Measurements from ENCODE around the gene SULT6B1.

Gene SULT6B1, protein sequence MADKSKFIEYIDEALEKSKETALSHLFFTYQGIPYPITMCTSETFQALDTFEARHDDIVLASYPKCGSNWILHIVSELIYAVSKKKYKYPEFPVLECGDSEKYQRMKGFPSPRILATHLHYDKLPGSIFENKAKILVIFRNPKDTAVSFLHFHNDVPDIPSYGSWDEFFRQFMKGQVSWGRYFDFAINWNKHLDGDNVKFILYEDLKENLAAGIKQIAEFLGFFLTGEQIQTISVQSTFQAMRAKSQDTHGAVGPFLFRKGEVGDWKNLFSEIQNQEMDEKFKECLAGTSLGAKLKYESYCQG

DNA sequence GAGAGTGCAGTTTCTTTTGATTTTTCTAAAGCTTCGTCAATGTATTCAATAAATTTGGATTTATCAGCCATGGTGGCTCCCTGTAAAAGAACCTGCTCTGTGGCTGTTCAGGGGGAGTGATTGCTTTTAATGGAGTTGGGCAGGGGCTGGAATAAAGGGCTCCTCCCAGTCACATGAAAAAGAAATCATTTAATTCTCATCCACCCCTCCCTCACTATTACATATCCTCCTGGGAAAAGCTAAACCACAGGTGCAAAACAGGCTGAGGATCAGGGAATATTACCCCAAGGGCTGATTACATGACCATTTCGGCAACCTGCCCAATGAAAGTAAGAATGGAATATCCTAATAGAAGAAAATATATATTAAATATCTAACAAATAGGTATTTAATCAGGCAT lies at the start of gene SULT6B1:
Gene SULT6B1 (minus strand): TSS at position 101 of the 400 bp plus-strand sequence. CDS start 30 bp downstream, at position 71.
- Histone ChIP-seq H4K20me1 (ENCODE audit: insufficient read depth, low read length, poor library complexity, severe bottlenecking) (no peaks in the 10 kb centered on the region), H3K36me3 (ENCODE audit: insufficient read depth, low read length) (no peaks in the 10 kb centered on the region), H3K4me3 (ENCODE audit: low read length, poor library complexity, severe bottlenecking) (no peak within 1 kb of the TSS), H3K9ac (ENCODE audit: low read depth, low read length, poor library complexity, severe bottlenecking) (no peak within 1 kb of the TSS), H3K27me3 (ENCODE audit: insufficient read depth, low read length, poor library complexity, severe bottlenecking) (no peaks in the 10 kb centered on the region), H3F3A (ENCODE audit: low read depth) (no peaks in the 10 kb centered on the region), H3K4me1 (ENCODE audit: insufficient read depth, low read length, poor library complexity, severe bottlenecking) (peaks cover 3% of the 10 kb centered on the region), H3K9me2 (replicated peaks; ENCODE audit: low read depth, low read length) (no peaks in the 10 kb centered on the region), H3K4me2 (ENCODE audit: low read depth, low read length, poor library complexity, severe bottlenecking) (no peak within 1 kb of the TSS), H3K9me3 (ENCODE audit: insufficient read depth, low read depth, low read length) (no peaks in the 10 kb centered on the region), H3K79me2 (ENCODE audit: insufficient read depth, low read length) (no peaks in the 10 kb centered on the region), H2AFZ (ENCODE audit: low read length) (no peak within 1 kb of the TSS)
- no peak for TF ChIP-seq EZH2phosphoT487 (IDR thresholded peaks at IDR 0.05; ENCODE audit: borderline replicate concordance)
- TF ChIP-seq, protein P1, sequence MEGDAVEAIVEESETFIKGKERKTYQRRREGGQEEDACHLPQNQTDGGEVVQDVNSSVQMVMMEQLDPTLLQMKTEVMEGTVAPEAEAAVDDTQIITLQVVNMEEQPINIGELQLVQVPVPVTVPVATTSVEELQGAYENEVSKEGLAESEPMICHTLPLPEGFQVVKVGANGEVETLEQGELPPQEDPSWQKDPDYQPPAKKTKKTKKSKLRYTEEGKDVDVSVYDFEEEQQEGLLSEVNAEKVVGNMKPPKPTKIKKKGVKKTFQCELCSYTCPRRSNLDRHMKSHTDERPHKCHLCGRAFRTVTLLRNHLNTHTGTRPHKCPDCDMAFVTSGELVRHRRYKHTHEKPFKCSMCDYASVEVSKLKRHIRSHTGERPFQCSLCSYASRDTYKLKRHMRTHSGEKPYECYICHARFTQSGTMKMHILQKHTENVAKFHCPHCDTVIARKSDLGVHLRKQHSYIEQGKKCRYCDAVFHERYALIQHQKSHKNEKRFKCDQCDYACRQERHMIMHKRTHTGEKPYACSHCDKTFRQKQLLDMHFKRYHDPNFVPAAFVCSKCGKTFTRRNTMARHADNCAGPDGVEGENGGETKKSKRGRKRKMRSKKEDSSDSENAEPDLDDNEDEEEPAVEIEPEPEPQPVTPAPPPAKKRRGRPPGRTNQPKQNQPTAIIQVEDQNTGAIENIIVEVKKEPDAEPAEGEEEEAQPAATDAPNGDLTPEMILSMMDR (conservative IDR thresholded peaks at IDR 0.05; ENCODE audit: low read length) = no peak

DNA sequence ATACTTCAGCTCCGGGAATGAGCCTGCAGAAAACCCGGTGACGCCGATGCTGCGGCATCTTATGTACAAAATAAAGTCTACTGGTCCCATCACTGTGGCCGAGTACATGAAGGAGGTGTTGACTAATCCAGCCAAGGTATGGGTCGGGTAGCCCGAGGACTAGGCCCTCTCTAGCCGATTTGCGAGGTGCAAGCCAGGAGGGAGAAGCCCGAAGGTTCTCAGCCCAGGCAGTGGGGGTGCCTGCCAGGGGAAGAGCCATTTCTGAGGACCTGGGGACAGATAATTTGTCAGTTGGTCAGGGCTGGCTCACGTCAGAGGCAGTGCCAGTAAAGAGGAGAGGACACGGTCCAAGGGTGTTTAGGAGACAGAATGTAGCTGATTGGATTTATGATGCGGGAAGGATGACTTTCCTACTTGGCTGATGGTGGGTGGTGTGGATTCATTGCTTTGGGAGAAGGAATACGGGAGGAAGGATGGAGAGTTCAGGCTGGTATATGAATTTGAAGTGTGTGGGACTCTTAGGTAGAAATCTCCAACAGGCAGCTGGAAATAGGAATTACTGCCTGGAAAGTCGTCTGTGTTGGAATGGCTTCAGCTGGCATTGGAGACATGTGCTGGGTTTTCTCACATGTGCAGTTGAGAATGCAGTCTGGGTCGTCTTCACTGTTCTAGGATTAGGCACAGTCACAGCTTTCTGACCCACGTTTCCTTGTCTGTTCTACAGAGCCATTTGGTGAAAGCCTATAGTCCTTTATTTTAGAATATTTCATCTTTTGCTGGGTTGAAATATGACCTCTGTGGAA lies 43.9 kb upstream of the SULT6B1 start:
- Histone ChIP-seq H3K79me2 (ENCODE audit: insufficient read depth, low read length) (peaks cover 79% of the 10 kb centered on the region), H3K9me3 (ENCODE audit: insufficient read depth, low read depth, low read length) (no peaks in the 10 kb centered on the region), H3K9ac (ENCODE audit: low read depth, low read length, poor library complexity, severe bottlenecking) (peak overlapping the region; percentile 87), H3K4me1 (ENCODE audit: insufficient read depth, low read length, poor library complexity, severe bottlenecking) (peaks cover 53% of the 10 kb centered on the region), H2AFZ (ENCODE audit: low read length) (peak overlapping the region; percentile 99), H3K27me3 (ENCODE audit: insufficient read depth, low read length, poor library complexity, severe bottlenecking) (no peaks in the 10 kb centered on the region), H3F3A (ENCODE audit: low read depth) (no peaks in the 10 kb centered on the region), H4K20me1 (ENCODE audit: insufficient read depth, low read length, poor library complexity, severe bottlenecking) (peaks cover 39% of the 10 kb centered on the region), H3K9me2 (replicated peaks; ENCODE audit: low read depth, low read length) (no peaks in the 10 kb centered on the region), H3K4me3 (ENCODE audit: low read length, poor library complexity, severe bottlenecking) (peak overlapping the region; percentile 87), H3K4me2 (ENCODE audit: low read depth, low read length, poor library complexity, severe bottlenecking) (peak overlapping the region; percentile 84), H3K36me3 (ENCODE audit: insufficient read depth, low read length) (peaks cover 12% of the 10 kb centered on the region; the same call in 1 of the 2 replicates)
- no peak for TF ChIP-seq EZH2phosphoT487 (IDR thresholded peaks at IDR 0.05; ENCODE audit: borderline replicate concordance)
- TF ChIP-seq, protein P1 (conservative IDR thresholded peaks at IDR 0.05; ENCODE audit: low read length) = no peak

DNA sequence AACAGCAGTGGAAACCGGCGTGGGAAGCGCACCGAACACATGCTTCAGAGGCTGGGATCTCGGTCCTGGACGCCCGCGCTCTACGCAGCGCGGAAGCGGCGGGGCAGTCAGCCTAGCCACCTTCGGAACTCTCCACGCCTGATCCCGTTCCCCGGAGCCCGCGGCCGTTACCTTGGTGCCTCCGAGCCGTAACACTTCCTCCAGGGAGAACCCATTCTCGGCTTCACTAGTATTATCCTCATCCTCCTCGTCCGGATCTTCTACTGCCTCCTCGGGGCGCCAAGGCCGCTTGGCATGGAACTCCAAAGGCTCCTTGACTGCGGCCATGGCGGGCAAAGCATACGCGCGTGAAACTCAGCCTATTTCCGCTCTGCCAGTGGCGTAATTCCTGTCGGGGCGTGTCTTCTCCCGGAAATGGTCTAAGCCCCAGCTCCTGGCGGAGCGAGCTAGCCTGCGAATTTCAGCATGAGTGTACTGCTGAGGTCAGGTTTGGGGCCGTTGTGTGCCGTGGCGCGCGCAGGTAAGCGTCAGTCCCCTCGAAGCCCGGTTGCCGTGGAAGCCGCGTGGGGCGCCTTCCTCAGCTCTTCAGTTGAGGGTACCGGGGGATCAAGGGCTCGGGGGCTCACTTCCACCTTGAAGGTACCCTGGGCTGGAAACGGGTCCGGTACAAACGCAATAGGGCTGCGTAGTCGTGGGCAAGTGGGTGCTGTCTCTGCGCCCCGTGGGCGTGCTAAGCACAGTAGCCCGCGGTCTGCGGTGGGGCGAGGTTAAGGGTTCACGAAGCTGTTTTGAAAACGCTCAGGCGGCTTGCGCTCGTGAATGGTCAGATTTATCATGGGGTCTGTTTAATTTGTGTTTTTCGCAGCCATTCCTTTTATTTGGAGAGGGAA lies 43.0 kb upstream of the SULT6B1 start, which contains the start of the genes CEBPZ and NDUFAF7:
Gene CEBPZ (minus strand): TSS at position 356 of the 890 bp plus-strand sequence. CDS start 29 bp downstream, at position 327.
Gene NDUFAF7 (plus strand): TSS at position 418 of the 890 bp plus-strand sequence. CDS start 48 bp downstream, at position 466.
- H3K9me3 ChIP-seq (ENCODE audit: insufficient read depth, low read depth, low read length) = no peaks in the 10 kb centered on the region

More for the DNA sequence above, 43.0 kb upstream of the SULT6B1 start, which contains the start of the genes CEBPZ and NDUFAF7:
- Histone ChIP-seq H3K27me3 (ENCODE audit: insufficient read depth, low read length, poor library complexity, severe bottlenecking) (no peaks in the 10 kb centered on the region), H3K36me3 (ENCODE audit: insufficient read depth, low read length) (peaks cover 17% of the 10 kb centered on the region; the same call in 1 of the 2 replicates), H3K4me2 (ENCODE audit: low read depth, low read length, poor library complexity, severe bottlenecking) (peak within 1 kb of the TSS; percentile 84), H3K9ac (ENCODE audit: low read depth, low read length, poor library complexity, severe bottlenecking) (peak within 1 kb of the TSS; percentile 87), H3K9me2 (replicated peaks; ENCODE audit: low read depth, low read length) (no peaks in the 10 kb centered on the region), H3K79me2 (ENCODE audit: insufficient read depth, low read length) (peaks cover 87% of the 10 kb centered on the region), H3K4me3 (ENCODE audit: low read length, poor library complexity, severe bottlenecking) (peak within 1 kb of the TSS; percentile 87), H3F3A (ENCODE audit: low read depth) (no peaks in the 10 kb centered on the region), H3K4me1 (ENCODE audit: insufficient read depth, low read length, poor library complexity, severe bottlenecking) (peaks cover 61% of the 10 kb centered on the region), H4K20me1 (ENCODE audit: insufficient read depth, low read length, poor library complexity, severe bottlenecking) (peaks cover 47% of the 10 kb centered on the region), H2AFZ (ENCODE audit: low read length) (peak within 1 kb of the TSS; percentile 99)
- TF ChIP-seq, protein P1 (conservative IDR thresholded peaks at IDR 0.05; ENCODE audit: low read length) = no peak
- TF ChIP-seq EZH2phosphoT487 (IDR thresholded peaks at IDR 0.05; ENCODE audit: borderline replicate concordance) = no peak

All from Loucy (cell line).